Ovary (tissue), 9 donors: Measurements from ENCODE around the gene MST1R. TPM values are rescaled to one million over a fixed set of nuclear protein-coding genes. Genes with fewer than 3 reads are reported as not detected.
"Not testable (repeated sequence)": the region's sequence is repeated elsewhere in the genome, so short reads cannot be mapped to it uniquely, and the experiment has no call there.

Source experiments
- DNase-seq, 5 donors: peaks; one replicate each; pipeline ENCODE4 v3.0.0-alpha.2; 2019 to 2020
- H3K27ac ChIP-seq, 2 donors: fragments of 200-600 bp; one replicate each; pipeline versions ENCODE4 v1.5.1 to v1.8.0; 2019 to 2022
- H3K27me3 ChIP-seq: fragments of 200-600 bp; one replicate; pipeline ENCODE4 v1.8.0; 2022
- H3K36me3 ChIP-seq: fragments of 200-600 bp; sonication (generic); one replicate; pipeline ENCODE4 v1.5.1; 2019
- H3K4me1 ChIP-seq: one replicate; pipeline ENCODE4 v1.8.1; 2013; ENCODE audit warnings: mild to moderate bottlenecking, moderate library complexity; ENCODE audit not compliant: insufficient read depth
- H3K4me3 ChIP-seq: fragments of 200-600 bp; sonication (generic); one replicate; pipeline ENCODE4 v1.5.1; 2017
- H3K9me3 ChIP-seq, 2 donors: fragments of 200-600 bp in 1 of 2; sonication (generic) in 1 of 2; one replicate each; pipeline versions ENCODE4 v1.5.1 to v1.8.1; 2013 to 2019; ENCODE audit warnings: mild to moderate bottlenecking in 1 of 2, moderate library complexity in 1 of 2
- EP300 ChIP-seq: sonication (generic); formaldehyde crosslinking; IDR thresholded peaks from one replicate; pipeline ENCODE4 v1.6.1; 2017; ENCODE audit warnings: antibody characterized with exemption
- POLR2A ChIP-seq: fragments of 450-650 bp; IDR thresholded peaks from one replicate; pipeline ENCODE4 v1.6.1; 2017; ENCODE audit warnings: antibody characterized with exemption, mild to moderate bottlenecking, moderate library complexity
- WGBS, 3 donors: extraction: QIAGEN DNeasy Blood & Tissue Kit in 1 of 3; methylation state at CpG; one replicate each; pipeline versions ENCODE4 v1.1.5 to v1.1.7; 2013 to 2017; 5-methylcytosine and 5-hydroxymethylcytosine counted together
- intact Hi-C, 4 donors: fragments of 100-400 bp; cut with DNase I; formaldehyde crosslinking; loops; one replicate each; pipeline versions ENCODE4 v1.11.0 to v1.15.1; 2022 to 2023
- polyA plus RNA-seq, 2 donors: library from polyadenylated mRNA; stranded (reverse); fragments of 200-250 nt in 1 of 2; fragments of 350-450 nt in 1 of 2; fragmentation: Illumina TruSeq in 1 of 2; extraction: RNeasy Lipid Tissue Mini Kit (QIAGEN cat#74804) in 1 of 2; gene quantifications; one replicate each; pipeline ENCODE4 v1.2.3, GENCODE V29; 2013 to 2014
- total RNA-seq, 7 donors: library from RNA; depleted of rRNA in 2 of 7; stranded (reverse); fragments of >200 nt in 2 of 7; fragmentation: NEBNext Ultra II Directional in 3 of 7; extraction: Animal tissue kit (Norgen Biotek cat#: 25700) in 3 of 7; gene quantifications; one replicate each; pipeline versions ENCODE4 v1.1.0 to v1.2.4, GENCODE V29; 2016 to 2023
- TF ChIP-seq, protein P1 (sequence below), 3 donors: fragments of 450-650 bp in 2 of 3; fragments of 200-600 bp in 1 of 3; IDR thresholded peaks; one replicate each; pipeline versions ENCODE4 v1.5.1 to v1.8.0; 2016 to 2022; ENCODE audit warnings: antibody characterized with exemption in 3 of 3, mild to moderate bottlenecking in 1 of 3
- donor health status: DM: no; HTN: no; CAD: no; lungs with moderate emphysema.
- donor health status: DM: no; HTN: no; CAD: no.
- donor health status: Bipolar disorder and iron deficiency.
- donor health status: DM: yes; HTN: yes; CAD: no.
- donor health status: DM: no; HTN: no; CAD: no.
- donor health status: DM: yes; HTN: yes; CAD: no.

The MST1R gene
- total and polyA plus RNA-seq, 9 donors, result 0.98 to 2.2 (median 1.4) TPM

DNA sequence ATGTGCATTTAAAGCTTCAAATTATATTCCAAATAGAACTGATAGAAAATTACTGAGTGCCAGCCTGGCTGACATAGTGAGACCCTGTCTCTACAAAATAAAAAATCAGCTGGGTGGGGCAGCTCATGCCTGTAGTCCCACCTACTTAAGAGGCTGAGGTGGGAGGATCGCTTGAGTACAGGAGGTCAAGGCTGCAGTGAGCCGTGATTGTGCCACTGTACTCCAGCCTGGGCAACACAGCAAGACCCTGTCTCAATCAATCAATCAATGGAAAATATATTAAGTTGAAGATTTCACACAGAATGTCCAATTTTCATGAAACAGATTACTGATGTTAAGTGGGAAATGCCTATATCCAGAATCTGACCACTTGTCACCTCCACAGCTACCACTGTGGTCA, 21.8 kb upstream of the MST1R start:
- DNase-seq, result peak in 1 of 5 donors; percentile 2
- Histone ChIP-seq H3K36me3 (no peaks in the 10 kb centered on the region), H3K4me3 (no peak overlapping the region), H3K27ac (no peak overlapping the region), H3K4me1 (peaks cover 3% of the 10 kb centered on the region), H3K9me3 (no peaks in the 10 kb centered on the region), H3K27me3 (no peaks in the 10 kb centered on the region)
- 67 to 74% (median 73%) methylated on average over 2 of the region's 2 CpGs for WGBS, 3 donors
- intact Hi-C loops, result no loop called here
- no peak for TF ChIP-seq POLR2A
- no peak for TF ChIP-seq EP300
- TF ChIP-seq, protein P1, sequence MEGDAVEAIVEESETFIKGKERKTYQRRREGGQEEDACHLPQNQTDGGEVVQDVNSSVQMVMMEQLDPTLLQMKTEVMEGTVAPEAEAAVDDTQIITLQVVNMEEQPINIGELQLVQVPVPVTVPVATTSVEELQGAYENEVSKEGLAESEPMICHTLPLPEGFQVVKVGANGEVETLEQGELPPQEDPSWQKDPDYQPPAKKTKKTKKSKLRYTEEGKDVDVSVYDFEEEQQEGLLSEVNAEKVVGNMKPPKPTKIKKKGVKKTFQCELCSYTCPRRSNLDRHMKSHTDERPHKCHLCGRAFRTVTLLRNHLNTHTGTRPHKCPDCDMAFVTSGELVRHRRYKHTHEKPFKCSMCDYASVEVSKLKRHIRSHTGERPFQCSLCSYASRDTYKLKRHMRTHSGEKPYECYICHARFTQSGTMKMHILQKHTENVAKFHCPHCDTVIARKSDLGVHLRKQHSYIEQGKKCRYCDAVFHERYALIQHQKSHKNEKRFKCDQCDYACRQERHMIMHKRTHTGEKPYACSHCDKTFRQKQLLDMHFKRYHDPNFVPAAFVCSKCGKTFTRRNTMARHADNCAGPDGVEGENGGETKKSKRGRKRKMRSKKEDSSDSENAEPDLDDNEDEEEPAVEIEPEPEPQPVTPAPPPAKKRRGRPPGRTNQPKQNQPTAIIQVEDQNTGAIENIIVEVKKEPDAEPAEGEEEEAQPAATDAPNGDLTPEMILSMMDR (IDR thresholded peaks at IDR 0.05), result no peak

DNA sequence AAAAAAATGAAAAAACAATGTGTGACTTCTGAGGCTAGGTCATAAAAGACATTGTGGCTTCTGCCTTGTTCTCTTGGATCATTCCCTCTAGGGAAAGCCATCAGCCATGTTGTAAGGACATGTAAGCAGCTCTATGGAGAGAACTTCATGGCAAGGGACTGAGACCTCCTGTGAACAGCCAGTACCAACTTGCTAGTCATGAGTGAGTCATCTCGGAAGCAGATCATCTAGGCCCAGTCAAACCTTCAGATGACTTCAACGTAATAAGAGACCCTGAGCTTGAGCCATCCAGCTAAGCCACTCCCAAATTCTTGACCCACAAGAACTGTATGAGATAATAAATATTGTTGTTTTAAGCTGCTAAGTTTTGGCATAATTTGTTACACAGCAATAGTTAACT, 21.0 kb upstream of the MST1R start:
- H3K27ac ChIP-seq, result no peak overlapping the region
- no peak overlapping the region for H3K4me3 ChIP-seq
- H3K9me3 ChIP-seq, result no peaks in the 10 kb centered on the region
- DNase-seq, result no peak
- intact Hi-C loops, result no loop called here
- H3K36me3 ChIP-seq, result no peaks in the 10 kb centered on the region
- TF ChIP-seq EP300 (no peak), POLR2A (no peak)
- TF ChIP-seq, protein P1 (IDR thresholded peaks at IDR 0.05), result no peak
- no peaks in the 10 kb centered on the region for H3K27me3 ChIP-seq
- peaks cover 3% of the 10 kb centered on the region for H3K4me1 ChIP-seq
- 67 to 77% (median 71%) methylated on average over 2 of the region's 2 CpGs for WGBS, 3 donors

DNA sequence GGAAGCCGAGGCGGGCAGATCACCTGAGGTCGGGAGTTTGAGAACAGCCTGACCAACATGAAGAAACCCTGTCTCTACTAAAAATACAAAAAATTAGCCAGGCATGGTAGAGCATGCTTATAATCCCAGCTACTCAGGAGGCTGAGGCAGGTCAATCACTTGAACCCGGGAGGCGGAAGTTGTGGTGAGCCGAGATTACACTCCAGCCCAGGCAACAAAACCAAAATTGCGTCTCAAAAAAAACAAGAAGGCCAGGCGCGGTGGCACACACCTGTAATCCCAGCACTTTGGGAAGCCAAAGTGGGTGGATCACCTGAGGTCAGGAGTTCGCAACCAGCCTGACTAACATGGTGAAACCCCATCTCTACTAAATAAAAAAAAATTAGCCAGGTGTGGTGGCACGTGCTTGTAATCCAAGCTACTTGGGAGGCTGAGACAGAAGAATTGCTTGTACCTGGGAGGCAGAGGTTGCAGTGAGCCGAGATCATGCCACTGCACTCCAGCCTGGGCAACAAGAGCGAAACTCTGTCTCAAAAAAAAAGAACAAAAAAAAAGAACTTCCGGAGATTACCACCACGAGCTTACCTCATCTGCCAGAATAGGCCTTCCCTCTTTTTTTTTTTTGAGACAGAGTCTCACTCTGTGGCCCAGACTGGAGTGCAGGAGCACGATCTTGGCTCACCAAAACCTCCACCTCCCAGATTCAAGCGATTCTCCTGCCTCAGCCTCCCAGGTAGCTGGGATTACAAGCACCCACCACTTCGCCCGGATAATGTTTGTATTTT, 14.3 kb upstream of the MST1R start:
- DNase-seq, H3K36me3 ChIP-seq, H3K9me3 ChIP-seq, H3K4me3 ChIP-seq, H3K27me3 ChIP-seq, H3K4me1 ChIP-seq, H3K27ac ChIP-seq, intact Hi-C loops: not testable (repeated sequence)
- 94 to 95% (median 95%) methylated on average over 19 of the region's 19 CpGs for WGBS, 3 donors

DNA sequence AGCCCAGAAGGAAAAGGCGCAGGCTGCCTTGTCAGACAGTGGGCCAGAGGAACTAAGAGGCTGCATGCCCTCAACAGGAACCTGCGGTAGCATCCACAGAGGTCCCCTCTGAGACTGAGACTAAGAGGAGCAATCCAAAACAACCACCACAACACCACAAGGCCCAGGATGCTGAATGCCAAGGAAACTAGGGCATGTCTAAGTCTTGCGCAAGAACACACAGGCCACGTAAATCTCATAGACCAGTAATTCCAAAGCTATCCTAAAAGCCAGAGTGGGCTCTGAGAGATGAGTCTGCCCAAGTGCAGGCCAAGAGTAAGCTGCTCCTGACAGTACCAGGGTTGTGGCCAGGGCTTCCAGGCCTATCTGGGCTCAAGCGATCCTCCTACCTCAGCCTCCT, 13.0 kb upstream of the MST1R start:
- Histone ChIP-seq H3K27me3 (no peaks in the 10 kb centered on the region), H3K9me3 (no peaks in the 10 kb centered on the region), H3K27ac (no peak overlapping the region), H3K36me3 (no peaks in the 10 kb centered on the region), H3K4me1 (no peaks in the 10 kb centered on the region), H3K4me3 (no peak overlapping the region)
- TF ChIP-seq EP300 (no peak), POLR2A (no peak)
- TF ChIP-seq, protein P1 (IDR thresholded peaks at IDR 0.05), result no peak
- intact Hi-C loops, result no loop called here
- no peak for DNase-seq
- 89 to 94% (median 93%) methylated on average over 5 of the region's 5 CpGs for WGBS, 3 donors

DNA sequence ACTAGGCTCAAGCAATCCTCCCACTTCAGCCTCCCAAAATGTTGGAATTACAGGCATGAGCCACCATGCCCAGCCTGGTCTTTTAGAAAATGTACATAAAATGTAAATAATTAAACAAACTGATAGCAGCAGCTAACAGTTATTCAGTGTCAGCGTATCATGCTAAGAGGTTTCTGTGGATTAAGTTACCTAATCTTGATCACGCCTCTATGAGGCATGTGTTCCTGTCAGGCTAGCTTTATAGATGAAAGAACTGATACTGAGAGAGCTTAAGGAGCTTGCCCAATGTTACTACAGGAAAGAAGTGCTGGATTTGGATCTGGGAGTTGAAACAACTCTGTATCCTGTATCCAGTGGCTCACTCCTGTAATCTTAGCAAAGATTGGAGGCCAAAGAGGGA, 11.2 kb upstream of the MST1R start:
- WGBS, 3 donors, result 94 to 97% (median 96%) methylated on average over 2 of the region's 2 CpGs
- H3K27me3 ChIP-seq, result no peaks in the 10 kb centered on the region
- H3K4me1 ChIP-seq, result no peaks in the 10 kb centered on the region
- no peaks in the 10 kb centered on the region for H3K36me3 ChIP-seq
- H3K27ac ChIP-seq, result no peak overlapping the region
- no peak overlapping the region for H3K4me3 ChIP-seq
- H3K9me3 ChIP-seq, result no peaks in the 10 kb centered on the region
- TF ChIP-seq, protein P1 (IDR thresholded peaks at IDR 0.05), result no peak
- TF ChIP-seq POLR2A (no peak), EP300 (no peak)
- intact Hi-C loops, result no loop called here
- no peak for DNase-seq
